Stimulated activated CD4-positive, alpha-beta T cell treated with anti-CD3 and anti-CD28 coated beads, Interleukin-2, amount 100 ng/mL, for 4 hours (primary cell): Measurements from ENCODE around the gene PTPRG.

ENCODE experiments used
- DNase-seq: peaks from one replicate; pipeline ENCODE4 v3.0.0-alpha.2; 2020; ENCODE audit warnings: low read depth

Gene PTPRG

GRCh38 chr3:61866961-61867461 is 305.6 kb downstream of the PTPRG start:
- no peak for DNase-seq

- no peak for DNase-seq
These were observed 307.1 kb downstream of the PTPRG start for GRCh38 chr3:61868499-61868898.

- DNase-seq, result no peak
These were observed 308.0 kb downstream of the PTPRG start for GRCh38 chr3:61869371-61869770.

- DNase-seq, result no peak
These were observed 310.3 kb downstream of the PTPRG start for GRCh38 chr3:61871644-61872043.

GRCh38 chr3:61872077-61872706 is 310.8 kb downstream of the PTPRG start:
- no peak for DNase-seq

- no peak for DNase-seq
These were observed 313.9 kb downstream of the PTPRG start for GRCh38 chr3:61875046-61875844.

GRCh38 chr3:61875976-61876671 is 314.8 kb downstream of the PTPRG start:
- DNase-seq, result no peak

- DNase-seq, result no peak
These were observed 315.4 kb downstream of the PTPRG start for GRCh38 chr3:61876797-61877196.

- DNase-seq, result no peak
These were observed 316.2 kb downstream of the PTPRG start for GRCh38 chr3:61877359-61878138.

- DNase-seq, result no peak
These were observed 320.9 kb downstream of the PTPRG start for GRCh38 chr3:61882253-61882652.

GRCh38 chr3:61884794-61885193 is 323.4 kb downstream of the PTPRG start:
- no peak for DNase-seq

GRCh38 chr3:61885414-61885813 is 324.0 kb downstream of the PTPRG start:
- DNase-seq, result no peak

- no peak for DNase-seq
These were observed 325.8 kb downstream of the PTPRG start for GRCh38 chr3:61887206-61887605.

- DNase-seq, result no peak
These were observed 327.9 kb downstream of the PTPRG start for GRCh38 chr3:61889259-61889658.

GRCh38 chr3:61890167-61890566 is 328.8 kb downstream of the PTPRG start:
- no peak for DNase-seq

- no peak for DNase-seq
These were observed 329.2 kb downstream of the PTPRG start for GRCh38 chr3:61890586-61890985.

GRCh38 chr3:61892891-61893290 is 331.5 kb downstream of the PTPRG start:
- no peak for DNase-seq

GRCh38 chr3:61893840-61894566 is 332.6 kb downstream of the PTPRG start:
- DNase-seq, result no peak

GRCh38 chr3:61894988-61895935 is 333.9 kb downstream of the PTPRG start:
- no peak for DNase-seq

GRCh38 chr3:61896251-61896650 is 334.9 kb downstream of the PTPRG start:
- DNase-seq, result no peak
